A549 treated with RU486 at 1 μM for 4 hours (cell line): ENCODE results near the gene MAGEA6. TPM values are rescaled to one million over a fixed set of nuclear protein-coding genes. Genes with fewer than 3 reads are reported as not detected.

Experiments used
- total RNA-seq: library from RNA; stranded (reverse); fragments of 200-300 nt; extraction: Qiagen RNA extraction; gene quantifications from 5 replicates; pipeline ENCODE4 v1.2.3, GENCODE V29; 2022; ENCODE audit warnings: low read depth

The MAGEA6 gene, protein sequence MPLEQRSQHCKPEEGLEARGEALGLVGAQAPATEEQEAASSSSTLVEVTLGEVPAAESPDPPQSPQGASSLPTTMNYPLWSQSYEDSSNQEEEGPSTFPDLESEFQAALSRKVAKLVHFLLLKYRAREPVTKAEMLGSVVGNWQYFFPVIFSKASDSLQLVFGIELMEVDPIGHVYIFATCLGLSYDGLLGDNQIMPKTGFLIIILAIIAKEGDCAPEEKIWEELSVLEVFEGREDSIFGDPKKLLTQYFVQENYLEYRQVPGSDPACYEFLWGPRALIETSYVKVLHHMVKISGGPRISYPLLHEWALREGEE
- total RNA-seq, result 9.7 to 14.0 TPM (median 13.3 TPM) in 5 replicates

DNA sequence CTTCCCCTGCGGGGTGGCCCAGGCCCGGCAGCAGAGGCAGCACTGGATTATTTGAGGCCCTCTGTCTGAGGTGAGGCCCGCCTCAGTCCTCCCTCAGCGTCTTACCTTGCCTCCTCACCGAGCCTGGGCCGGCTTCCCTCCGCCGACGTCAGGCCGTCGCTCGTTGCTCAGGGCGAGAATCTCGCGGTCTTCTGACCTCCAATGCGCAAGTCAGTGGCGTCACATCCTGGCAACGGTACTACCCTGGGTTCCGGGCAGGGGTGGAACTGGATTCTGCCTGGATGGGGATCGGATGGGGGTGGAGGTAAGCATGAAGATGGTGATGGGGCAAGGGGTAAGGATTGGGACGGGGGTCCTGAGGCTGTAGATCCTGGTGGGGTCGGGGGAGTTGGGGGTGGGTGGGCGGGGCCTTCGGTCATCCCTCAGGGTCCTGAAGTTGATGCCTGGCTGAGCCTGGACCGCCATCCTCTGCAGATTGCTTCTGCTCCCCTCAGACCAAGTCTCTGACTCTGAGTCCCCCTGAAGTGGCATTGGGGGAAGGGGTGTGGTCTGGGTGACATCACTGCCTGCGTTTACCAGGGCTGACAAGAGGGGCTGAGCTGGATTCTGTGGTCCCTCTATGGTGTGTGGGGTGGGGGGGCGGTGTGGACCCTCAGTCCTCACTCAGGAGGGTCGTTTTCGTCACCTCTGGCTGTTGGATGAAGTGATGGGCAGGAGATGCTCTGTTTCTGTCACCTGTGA is at the start of gene MAGEA6:
Gene MAGEA6, minus strand, starts transcription at position 141 of the 741 bp plus-strand sequence. CDS start 2,039 bp downstream, outside the sequence.

DNA sequence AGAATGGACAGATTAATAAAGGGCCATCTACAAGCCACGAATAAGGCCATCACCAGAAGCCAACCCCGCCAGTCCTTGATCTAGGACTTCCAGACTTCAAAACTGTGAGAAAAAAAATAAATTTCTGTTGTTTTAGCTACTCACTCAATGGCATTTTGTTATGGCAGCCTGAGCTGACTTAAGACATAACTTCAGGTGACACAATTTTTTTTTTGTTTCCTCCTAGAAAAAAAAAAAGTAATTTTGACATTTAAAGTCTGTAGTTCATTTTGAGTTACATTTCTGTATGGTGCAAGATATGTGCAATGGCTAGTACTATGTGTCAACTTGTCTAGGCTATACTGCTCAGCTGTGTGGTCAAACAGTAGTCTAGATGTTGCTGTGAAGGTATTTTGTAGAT is 10.6 kb downstream of the MAGEA6 start, which contains the start of gene CSAG3:
Gene CSAG3, plus strand, starts transcription at position 301 of the 400 bp plus-strand sequence.

DNA sequence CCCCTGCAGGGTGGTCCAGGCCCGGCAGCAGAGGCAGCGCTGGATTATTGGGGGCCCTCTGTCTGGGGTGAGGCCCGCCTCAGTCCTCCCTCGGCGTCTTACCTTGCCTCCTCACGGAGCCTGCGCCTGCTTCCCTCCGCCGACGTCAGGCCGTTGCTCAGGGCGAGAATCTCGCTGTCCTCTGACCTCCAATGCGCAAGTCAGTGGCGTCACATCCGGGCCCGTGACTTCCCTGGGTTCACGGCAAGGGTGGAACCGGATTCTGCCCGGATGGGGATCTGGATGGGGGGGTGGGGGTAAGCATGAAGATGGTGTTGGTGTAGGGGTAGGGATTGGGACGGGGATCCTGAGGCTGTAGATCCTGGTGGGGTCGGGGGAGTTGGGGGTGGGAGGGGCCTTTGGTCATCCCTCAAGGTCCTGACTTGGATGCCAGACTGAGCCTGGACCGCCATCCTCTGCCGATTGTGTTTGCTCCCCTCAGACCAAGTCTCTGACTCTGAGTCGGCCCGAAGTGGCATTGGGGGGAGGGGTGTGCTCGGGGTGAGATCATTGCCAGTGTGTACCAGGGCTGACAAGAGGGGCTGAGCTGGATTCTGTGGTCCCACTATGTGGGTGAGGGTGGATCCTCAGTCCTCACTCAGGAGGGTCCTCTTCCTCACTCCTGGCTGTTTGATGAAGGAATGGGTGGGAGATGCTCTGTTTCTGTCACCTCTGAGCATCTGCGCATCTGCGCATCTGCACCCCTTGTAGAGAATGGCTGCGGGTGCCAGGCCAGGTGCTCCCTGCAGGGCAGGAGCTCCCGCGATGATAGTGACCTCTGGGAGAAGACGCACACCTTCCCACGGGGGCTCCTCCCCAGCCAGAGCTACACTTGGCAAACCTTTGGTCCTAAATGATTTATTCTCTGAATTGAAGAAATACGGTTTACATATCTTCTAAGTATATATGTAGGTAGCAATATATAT is 15.5 kb downstream of the MAGEA6 start, which contains the start of gene MAGEA2:
Gene MAGEA2, minus strand, starts transcription at position 157 of the 965 bp plus-strand sequence. CDS start 2,479 bp downstream, outside the sequence.

DNA sequence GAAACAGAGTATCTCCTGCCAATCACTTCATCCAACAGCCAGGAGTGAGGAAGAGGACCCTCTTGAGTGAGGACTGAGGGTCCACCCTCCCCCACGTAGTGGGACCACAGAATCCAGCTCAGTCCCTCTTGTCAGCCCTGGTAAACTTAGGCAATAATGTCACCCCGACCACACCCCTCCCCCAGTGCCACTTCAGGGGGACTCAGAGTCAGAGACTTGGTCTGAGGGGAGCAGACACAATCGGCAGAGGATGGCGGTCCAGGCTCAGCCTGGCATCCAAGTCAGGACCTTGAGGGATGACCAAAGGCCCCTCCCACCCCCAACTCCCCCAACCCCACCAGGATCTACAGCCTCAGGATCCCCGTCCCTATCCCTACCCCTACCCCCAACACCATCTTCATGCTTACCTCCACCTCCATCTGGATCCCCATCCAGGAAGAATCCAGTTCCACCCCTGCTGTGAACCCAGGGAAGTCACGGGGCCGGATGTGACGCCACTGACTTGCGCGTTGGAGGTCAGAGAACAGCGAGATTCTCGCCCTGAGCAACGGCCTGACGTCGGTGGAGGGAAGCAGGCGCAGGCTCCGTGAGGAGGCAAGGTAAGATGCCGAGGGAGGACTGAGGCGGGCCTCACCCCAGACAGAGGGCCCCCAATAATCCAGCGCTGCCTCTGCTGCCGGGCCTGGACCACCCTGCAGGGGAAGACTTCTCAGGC is 36.1 kb downstream of the MAGEA6 start, which contains the start of the genes CSAG1 and MAGEA12:
Gene CSAG1, minus strand, starts transcription at position 461 of the 715 bp plus-strand sequence. CDS start 1,261 bp downstream, outside the sequence.
Gene MAGEA12, plus strand, starts transcription at position 497 of the 715 bp plus-strand sequence. CDS start 2,405 bp downstream, outside the sequence.

Other genes with a start within 250 kb of the MAGEA6 start
- gene GABRQ, start 131.8 kb downstream of the MAGEA6 start, total RNA-seq, result 0.19 to 0.36 TPM (median 0.27 TPM) in 5 replicates
- gene MAGEA3, start 70.9 kb downstream of the MAGEA6 start, total RNA-seq, result 2.5 to 4.6 TPM (median 2.8 TPM) in 5 replicates
- gene CSAG2, start 60.4 kb downstream of the MAGEA6 start, total RNA-seq, result not detected in 5 replicates
- 0.23 TPM in 1 of 5 replicates, not detected in the others for gene MAGEA2B, start 55.1 kb downstream of the MAGEA6 start, total RNA-seq
- 0.25 to 0.82 TPM (median 0.59 TPM) in 5 replicates for gene CSAG1, start 36.0 kb downstream of the MAGEA6 start, total RNA-seq
- gene MAGEA12, start 35.9 kb downstream of the MAGEA6 start, total RNA-seq, result 0.08 to 0.20 TPM (median 0.13 TPM) in 4 of 5 replicates, not detected in the other
- gene MAGEA2, start 15.8 kb downstream of the MAGEA6 start, total RNA-seq, result not detected in 5 replicates
- not detected in 5 replicates for gene CSAG3, start 10.5 kb downstream of the MAGEA6 start, total RNA-seq
- gene CETN2, start 61.1 kb upstream of the MAGEA6 start, total RNA-seq, result 52.9 to 93.9 TPM (median 72.5 TPM) in 5 replicates
- gene NSDHL, start 61.4 kb upstream of the MAGEA6 start, total RNA-seq, result 38.2 to 49.3 TPM (median 41.3 TPM) in 5 replicates
- 6.2 to 7.2 TPM (median 6.6 TPM) in 5 replicates for gene ZNF185, start 128.4 kb upstream of the MAGEA6 start, total RNA-seq
- not detected in 5 replicates for gene PNMA5, start 224.4 kb upstream of the MAGEA6 start, total RNA-seq